PC-9 (cell line): Measurements from ENCODE around the gene C3orf20. TPM values are rescaled to one million over a fixed set of nuclear protein-coding genes. Genes with fewer than 3 reads are reported as not detected.

Experiments used
- BruUV-seq: library from RNA; stranded (reverse); fragments of 400-500 nt; replicated peaks from 2 replicates; lab custom pipeline; 2021; lab: Mats Ljungman, UMichigan
- CTCF ChIA-PET: fragments of 300-600 bp; sonication (Branson Sonifier 250); formaldehyde crosslinking; loops from one replicate; lab custom pipeline; 2022; ENCODE audit warnings: antibody characterized with exemption; lab: Charles Lee
- POLR2A ChIA-PET: fragments of 300-600 bp; sonication (Branson Sonifier 250); formaldehyde crosslinking; loops from one replicate; lab custom pipeline; 2022; ENCODE audit warnings: antibody characterized with exemption; ENCODE audit not compliant: unreplicated experiment; lab: Charles Lee
- DNase-seq, 2 experiments: peaks; one replicate each; pipeline versions ENCODE4 v3.0.0 to v3.0.0-alpha.2; 2015 to 2022; ENCODE audit warnings: mixed read lengths in 1 of 2
- H2AFZ ChIP-seq: fragments of 200-600 bp; sonication (generic); 2 replicates; pipeline ENCODE4 v1.8.1; 2017; ENCODE audit warnings: antibody characterized with exemption
- H3F3A ChIP-seq: fragments of 200-600 bp; sonication (generic); 2 replicates; pipeline ENCODE4 v1.8.1; 2017; ENCODE audit warnings: antibody characterized with exemption, mild to moderate bottlenecking, low read depth; ENCODE audit not compliant: insufficient read depth
- H3K27ac ChIP-seq: fragments of 200-600 bp; sonication (generic); 2 replicates; pipeline ENCODE4 v1.6.1; 2016; ENCODE audit warnings: mixed run types
- H3K27me3 ChIP-seq: fragments of 200-600 bp; sonication (generic); 2 replicates; pipeline ENCODE4 v1.6.1; 2016; ENCODE audit warnings: low read depth, mixed run types; ENCODE audit not compliant: insufficient read depth
- H3K36me3 ChIP-seq: fragments of 200-600 bp; sonication (generic); 2 replicates; pipeline ENCODE4 v1.6.1; 2016; ENCODE audit warnings: low read depth, mixed run types
- H3K4me1 ChIP-seq: fragments of 200-600 bp; sonication (generic); replicated peaks from 2 replicates; pipeline ENCODE4 v1.6.1; 2016; ENCODE audit warnings: mixed run types; ENCODE audit not compliant: insufficient read depth
- H3K4me2 ChIP-seq: fragments of 200-600 bp; sonication (generic); 2 replicates; pipeline ENCODE4 v1.6.1; 2017; ENCODE audit warnings: mixed run types
- H3K4me3 ChIP-seq: fragments of 200-600 bp; sonication (generic); 2 replicates; pipeline ENCODE4 v1.6.1; 2016; ENCODE audit warnings: mixed run types
- H3K79me2 ChIP-seq: fragments of 200-600 bp; sonication (generic); 2 replicates; pipeline ENCODE4 v1.6.1; 2017; ENCODE audit warnings: low read depth, mixed run types
- H3K9me2 ChIP-seq: fragments of 200-600 bp; sonication (generic); 2 replicates; pipeline ENCODE4 v1.8.1; 2017; ENCODE audit warnings: mild to moderate bottlenecking; ENCODE audit not compliant: insufficient read depth
- H3K9me3 ChIP-seq: fragments of 200-600 bp; sonication (generic); 2 replicates; pipeline ENCODE4 v1.8.1; 2016; ENCODE audit warnings: low read depth; ENCODE audit not compliant: insufficient read depth
- H4K20me1 ChIP-seq: fragments of 200-600 bp; sonication (generic); 2 replicates; pipeline ENCODE4 v1.8.1; 2017; ENCODE audit not compliant: insufficient read depth
- EZH2 ChIP-seq: fragments of 200-600 bp; sonication (generic); IDR thresholded peaks from 2 replicates; pipeline ENCODE4 v1.8.0; 2017; ENCODE audit warnings: antibody characterized with exemption, low read depth
- intact Hi-C: fragments of 100-400 bp; cut with micrococcal nuclease; formaldehyde crosslinking; loops from one replicate; pipeline ENCODE4 v1.10.0; 2022; ENCODE audit not compliant: unreplicated experiment
- total RNA-seq: library from RNA; stranded (reverse); gene quantifications from 2 replicates; pipeline ENCODE4 v1.2.3, GENCODE V29; 2021
- TF ChIP-seq, protein P1 (sequence below): fragments of 200-600 bp; sonication (generic); conservative IDR thresholded peaks from 2 replicates; pipeline ENCODE4 v1.6.1; 2017; ENCODE audit warnings: mixed run types, antibody characterized with exemption, mild to moderate bottlenecking, moderate library complexity

Gene C3orf20
- total RNA-seq, 1 experiment from 2014 or later = not detected

GRCh38 chr3:14703791-14704190 is 28.9 kb downstream of the C3orf20 start:
- Histone ChIP-seq H3K27ac (no peak overlapping the region), H4K20me1 (no peaks in the 10 kb centered on the region), H3K27me3 (peaks cover 31% of the 10 kb centered on the region), H3K79me2 (no peaks in the 10 kb centered on the region), H3K4me1 (no peaks in the 10 kb centered on the region), H3K9me2 (no peaks in the 10 kb centered on the region), H3K4me3 (no peak overlapping the region), H2AFZ (no peak overlapping the region), H3K36me3 (no peaks in the 10 kb centered on the region), H3K4me2 (no peak overlapping the region), H3F3A (no peaks in the 10 kb centered on the region), H3K9me3 (no peaks in the 10 kb centered on the region)
- CTCF ChIA-PET = no interaction called here
- TF ChIP-seq, protein P1, sequence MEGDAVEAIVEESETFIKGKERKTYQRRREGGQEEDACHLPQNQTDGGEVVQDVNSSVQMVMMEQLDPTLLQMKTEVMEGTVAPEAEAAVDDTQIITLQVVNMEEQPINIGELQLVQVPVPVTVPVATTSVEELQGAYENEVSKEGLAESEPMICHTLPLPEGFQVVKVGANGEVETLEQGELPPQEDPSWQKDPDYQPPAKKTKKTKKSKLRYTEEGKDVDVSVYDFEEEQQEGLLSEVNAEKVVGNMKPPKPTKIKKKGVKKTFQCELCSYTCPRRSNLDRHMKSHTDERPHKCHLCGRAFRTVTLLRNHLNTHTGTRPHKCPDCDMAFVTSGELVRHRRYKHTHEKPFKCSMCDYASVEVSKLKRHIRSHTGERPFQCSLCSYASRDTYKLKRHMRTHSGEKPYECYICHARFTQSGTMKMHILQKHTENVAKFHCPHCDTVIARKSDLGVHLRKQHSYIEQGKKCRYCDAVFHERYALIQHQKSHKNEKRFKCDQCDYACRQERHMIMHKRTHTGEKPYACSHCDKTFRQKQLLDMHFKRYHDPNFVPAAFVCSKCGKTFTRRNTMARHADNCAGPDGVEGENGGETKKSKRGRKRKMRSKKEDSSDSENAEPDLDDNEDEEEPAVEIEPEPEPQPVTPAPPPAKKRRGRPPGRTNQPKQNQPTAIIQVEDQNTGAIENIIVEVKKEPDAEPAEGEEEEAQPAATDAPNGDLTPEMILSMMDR = no peak
- no peak for TF ChIP-seq EZH2
- POLR2A ChIA-PET = no interaction called here
- no TSS peak for BruUV-seq
- intact Hi-C loops = no loop called here
- DNase-seq = no peak

GRCh38 chr3:14706096-14706495 is 31.2 kb downstream of the C3orf20 start:
- peaks cover 29% of the 10 kb centered on the region for H3K27me3 ChIP-seq
- no TSS peak for BruUV-seq
- intact Hi-C loops = no loop called here
- H3K4me2 ChIP-seq = no peak overlapping the region
- no peaks in the 10 kb centered on the region for H3K79me2 ChIP-seq
- H3K27ac ChIP-seq = no peak overlapping the region
- H3K9me3 ChIP-seq = no peaks in the 10 kb centered on the region
- no peak overlapping the region for H3K4me3 ChIP-seq
- no peak for DNase-seq
- TF ChIP-seq EZH2 = no peak
- TF ChIP-seq, protein P1 = no peak
- no peaks in the 10 kb centered on the region for H3F3A ChIP-seq
- no peaks in the 10 kb centered on the region for H3K9me2 ChIP-seq
- no peak overlapping the region for H2AFZ ChIP-seq
- no peaks in the 10 kb centered on the region for H3K4me1 ChIP-seq
- H4K20me1 ChIP-seq = no peaks in the 10 kb centered on the region
- POLR2A ChIA-PET = no interaction called here
- CTCF ChIA-PET = no interaction called here
- H3K36me3 ChIP-seq = no peaks in the 10 kb centered on the region

GRCh38 chr3:14716591-14716990 is 41.6 kb downstream of the C3orf20 start:
- H3K9me3 ChIP-seq = no peaks in the 10 kb centered on the region
- ChIA-PET POLR2A (no interaction called here), CTCF (no interaction called here)
- no peak for DNase-seq
- no peak overlapping the region for H2AFZ ChIP-seq
- H3K9me2 ChIP-seq = no peaks in the 10 kb centered on the region
- no peaks in the 10 kb centered on the region for H3K4me1 ChIP-seq
- no peaks in the 10 kb centered on the region for H3K36me3 ChIP-seq
- TF ChIP-seq, protein P1 = no peak
- no peak for TF ChIP-seq EZH2
- H4K20me1 ChIP-seq = no peaks in the 10 kb centered on the region
- H3F3A ChIP-seq = no peaks in the 10 kb centered on the region
- no peaks in the 10 kb centered on the region for H3K79me2 ChIP-seq
- H3K4me3 ChIP-seq = no peak overlapping the region
- no peak overlapping the region for H3K27ac ChIP-seq
- H3K27me3 ChIP-seq = peaks cover 27% of the 10 kb centered on the region
- no TSS peak for BruUV-seq
- no peak overlapping the region for H3K4me2 ChIP-seq
- intact Hi-C loops = no loop called here
